Panc1 (cell line): ENCODE data around the gene AMER1. TPM values are rescaled to one million over a fixed set of nuclear protein-coding genes. Genes with fewer than 3 reads are reported as not detected.
A peak's percentile ranks its signal among the peaks of the same experiment; 100 is the strongest.

ENCODE experiments used
- ATAC-seq: fragments of 200-7000 bp; cut with Tn5 transposase; 2 replicates; pipeline ENCODE4 v1.9.1; 2020; ENCODE audit warnings: mild to moderate bottlenecking, moderate library complexity
- Bru-seq: library from RNA; stranded (reverse); fragments of 400-500 nt; gene quantifications from one replicate; lab custom pipeline; 2021; lab: Mats Ljungman, UMichigan
- BruChase-seq, 2 experiments: library from RNA; stranded (reverse); fragments of 400-500 nt; gene quantifications; one replicate each; lab custom pipeline; 2021; lab: Mats Ljungman, UMichigan
- BruUV-seq: library from RNA; stranded (reverse); fragments of 400-500 nt; replicated peaks from 2 replicates; lab custom pipeline; 2021; lab: Mats Ljungman, UMichigan
- CTCF ChIA-PET: fragments of 300-600 bp; sonication (Branson Sonifier 250); formaldehyde crosslinking; loops from one replicate; lab custom pipeline; 2022; ENCODE audit warnings: antibody characterized with exemption; lab: Charles Lee
- POLR2A ChIA-PET: fragments of 300-600 bp; sonication (Branson Sonifier 250); formaldehyde crosslinking; loops from one replicate; lab custom pipeline; 2022; ENCODE audit warnings: antibody characterized with exemption; lab: Charles Lee
- DNase-seq: peaks from one replicate; pipeline ENCODE4 v3.0.0-alpha.2; 2010; ENCODE audit warnings: low read depth, low spot score
- H3K27ac ChIP-seq: 2 replicates; pipeline ENCODE4 v1.5.1; 2011; ENCODE audit warnings: mild to moderate bottlenecking, low read length, inconsistent platforms
- H3K27me3 ChIP-seq: fragments of 200-500 bp; sonication (Bioruptor generic); 2 replicates; pipeline ENCODE4 v1.6.0; 2014; ENCODE audit warnings: low read length, inconsistent platforms; ENCODE audit not compliant: control insufficient read depth, insufficient read depth
- H3K36me3 ChIP-seq: fragments of 200-500 bp; sonication (Bioruptor generic); 2 replicates; pipeline ENCODE4 v1.5.1; 2014; ENCODE audit warnings: inconsistent platforms, mild to moderate bottlenecking, low read length, moderate library complexity; ENCODE audit not compliant: control insufficient read depth, insufficient read depth
- H3K4me1 ChIP-seq: 2 replicates; pipeline ENCODE4 v1.5.1; 2011; ENCODE audit warnings: inconsistent platforms, mild to moderate bottlenecking, low read length, moderate library complexity; ENCODE audit not compliant: control insufficient read depth, insufficient read depth
- H3K4me3 ChIP-seq, 2 experiments: 2 replicates each; pipeline ENCODE4 v1.5.1; 2011 to 2012; ENCODE audit warnings: low read depth in 2 of 2, low read length in 2 of 2, mild to moderate bottlenecking in 2 of 2, inconsistent platforms in 1 of 2, moderate library complexity in 1 of 2
- H3K9me3 ChIP-seq: fragments of 200-500 bp; sonication (Bioruptor generic); 2 replicates; pipeline ENCODE4 v1.5.1; 2014; ENCODE audit warnings: low read depth, mild to moderate bottlenecking, inconsistent platforms, low read length, moderate library complexity; ENCODE audit not compliant: control insufficient read depth, insufficient read depth
- POLR2AphosphoS5 ChIP-seq: IDR thresholded peaks from 2 replicates; pipeline ENCODE4 v1.6.1; 2012; ENCODE audit warnings: mild to moderate bottlenecking, low read depth, low read length, moderate library complexity
- SIN3A ChIP-seq: IDR thresholded peaks from 2 replicates; pipeline ENCODE4 v1.6.1; 2012; ENCODE audit warnings: low read depth, mild to moderate bottlenecking, low read length, moderate library complexity, borderline replicate concordance; ENCODE audit not compliant: insufficient read depth
- TCF7L2 ChIP-seq: IDR thresholded peaks from 2 replicates; pipeline ENCODE4 v1.6.1; 2011; ENCODE audit warnings: mild to moderate bottlenecking, low read depth, low read length, inconsistent platforms
- in situ Hi-C: cut with HindIII; loops from 2 replicates; pipeline ENCODE4 v1.10.0; 2016; ENCODE audit warnings: low sequenced_read_pairs, low pct_unique_long_range_greater_than_20kb
- intact Hi-C: fragments of 100-400 bp; cut with micrococcal nuclease; formaldehyde crosslinking; loops from one replicate; pipeline ENCODE4 v1.10.0; 2022; ENCODE audit not compliant: unreplicated experiment
- long read RNA-seq: library from polyadenylated mRNA; unstranded; transcript quantifications from one replicate; pipeline ENCODE4 v2.0.0, GENCODE V29; 2021; ENCODE audit not compliant: unreplicated experiment
- polyA plus RNA-seq: library from polyadenylated mRNA; unstranded; fragments of >200 nt; gene quantifications from one replicate; pipeline ENCODE4 v1.2.1, GENCODE V29; 2012; ENCODE audit warnings: missing spikeins; ENCODE audit not compliant: insufficient read length
- total RNA-seq: library from RNA; stranded (reverse); gene quantifications from one replicate; pipeline ENCODE4 v1.2.1, GENCODE V29; 2021; ENCODE audit not compliant: unreplicated experiment
- TF ChIP-seq, protein P1 (sequence below), 2 experiments: IDR thresholded peaks; 2 replicates each; pipeline ENCODE4 v1.6.1; 2011 to 2012; ENCODE audit warnings: low read depth in 2 of 2, control low read depth in 1 of 2, low read length in 1 of 2, mild to moderate bottlenecking in 1 of 2, moderate library complexity in 1 of 2; ENCODE audit not compliant: insufficient read depth in 1 of 2
- TF ChIP-seq, protein P2 (sequence below): fragments of 450-650 bp; IDR thresholded peaks from 2 replicates; pipeline ENCODE4 v1.5.1; 2017; ENCODE audit warnings: mild to moderate bottlenecking

AMER1 gene
- total RNA-seq (3.9 TPM), Bru-seq, nascent RNA (percentile 54 among the genes with signal in this experiment), BruChase-seq, experiment 1, labeled RNA remaining after a 2-hour chase (percentile 70 among the genes with signal in this experiment), BruChase-seq, experiment 2, labeled RNA remaining after a 6-hour chase (percentile 52 among the genes with signal in this experiment)
- polyA plus RNA-seq = 2.4 TPM
- long read RNA-seq = 0 reads

DNA sequence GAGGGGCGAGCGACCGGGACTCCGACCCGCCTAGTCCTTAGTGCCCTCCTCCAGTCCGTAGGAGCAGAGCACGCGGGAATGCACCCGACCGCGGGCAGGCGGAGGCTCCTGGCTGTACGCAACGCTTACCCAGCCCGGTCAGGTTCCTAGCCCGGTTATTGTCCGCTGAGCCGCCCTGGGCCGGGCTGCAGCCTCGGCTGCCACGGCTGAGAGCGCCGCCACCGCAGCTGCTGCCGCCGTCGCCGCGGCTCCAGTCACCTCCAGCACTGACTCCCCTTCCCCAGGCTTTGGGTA is at the start of gene AMER1:
TSS of gene AMER1 (minus strand) at position 268 of the 294 bp plus-strand sequence. CDS start 12,422 bp downstream, outside the sequence.
- Histone ChIP-seq H3K27me3 (no peaks in the 10 kb centered on the region), H3K9me3 (no peaks in the 10 kb centered on the region), H3K27ac (peak within 1 kb of the TSS; percentile 84), H3K36me3 (no peaks in the 10 kb centered on the region), H3K4me3 (peak within 1 kb of the TSS; percentile 62 to 73), H3K4me1 (peaks cover 6% of the 10 kb centered on the region; the same call in 1 of the 2 replicates)
- in situ Hi-C loops = no loop called here
- POLR2A ChIA-PET = no interaction called here
- DNase-seq (no peak), ATAC-seq (peak; percentile 74)
- BruUV-seq = no TSS peak
- CTCF ChIA-PET = no interaction called here
- intact Hi-C loops = loop anchor here (5.0 kb wide), 1 partner anchor 47 kb away; no protein-coding TSS in a partner anchor
- TF ChIP-seq, protein P1, sequence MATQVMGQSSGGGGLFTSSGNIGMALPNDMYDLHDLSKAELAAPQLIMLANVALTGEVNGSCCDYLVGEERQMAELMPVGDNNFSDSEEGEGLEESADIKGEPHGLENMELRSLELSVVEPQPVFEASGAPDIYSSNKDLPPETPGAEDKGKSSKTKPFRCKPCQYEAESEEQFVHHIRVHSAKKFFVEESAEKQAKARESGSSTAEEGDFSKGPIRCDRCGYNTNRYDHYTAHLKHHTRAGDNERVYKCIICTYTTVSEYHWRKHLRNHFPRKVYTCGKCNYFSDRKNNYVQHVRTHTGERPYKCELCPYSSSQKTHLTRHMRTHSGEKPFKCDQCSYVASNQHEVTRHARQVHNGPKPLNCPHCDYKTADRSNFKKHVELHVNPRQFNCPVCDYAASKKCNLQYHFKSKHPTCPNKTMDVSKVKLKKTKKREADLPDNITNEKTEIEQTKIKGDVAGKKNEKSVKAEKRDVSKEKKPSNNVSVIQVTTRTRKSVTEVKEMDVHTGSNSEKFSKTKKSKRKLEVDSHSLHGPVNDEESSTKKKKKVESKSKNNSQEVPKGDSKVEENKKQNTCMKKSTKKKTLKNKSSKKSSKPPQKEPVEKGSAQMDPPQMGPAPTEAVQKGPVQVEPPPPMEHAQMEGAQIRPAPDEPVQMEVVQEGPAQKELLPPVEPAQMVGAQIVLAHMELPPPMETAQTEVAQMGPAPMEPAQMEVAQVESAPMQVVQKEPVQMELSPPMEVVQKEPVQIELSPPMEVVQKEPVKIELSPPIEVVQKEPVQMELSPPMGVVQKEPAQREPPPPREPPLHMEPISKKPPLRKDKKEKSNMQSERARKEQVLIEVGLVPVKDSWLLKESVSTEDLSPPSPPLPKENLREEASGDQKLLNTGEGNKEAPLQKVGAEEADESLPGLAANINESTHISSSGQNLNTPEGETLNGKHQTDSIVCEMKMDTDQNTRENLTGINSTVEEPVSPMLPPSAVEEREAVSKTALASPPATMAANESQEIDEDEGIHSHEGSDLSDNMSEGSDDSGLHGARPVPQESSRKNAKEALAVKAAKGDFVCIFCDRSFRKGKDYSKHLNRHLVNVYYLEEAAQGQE (IDR thresholded peaks at IDR 0.05; ENCODE audit: insufficient read depth in 1 of 2, low read depth in 2 of 2, low read length in 1 of 2) = no peak
- TF ChIP-seq TCF7L2 (no peak), POLR2AphosphoS5 (no peak), SIN3A (no peak)
- TF ChIP-seq, protein P2, sequence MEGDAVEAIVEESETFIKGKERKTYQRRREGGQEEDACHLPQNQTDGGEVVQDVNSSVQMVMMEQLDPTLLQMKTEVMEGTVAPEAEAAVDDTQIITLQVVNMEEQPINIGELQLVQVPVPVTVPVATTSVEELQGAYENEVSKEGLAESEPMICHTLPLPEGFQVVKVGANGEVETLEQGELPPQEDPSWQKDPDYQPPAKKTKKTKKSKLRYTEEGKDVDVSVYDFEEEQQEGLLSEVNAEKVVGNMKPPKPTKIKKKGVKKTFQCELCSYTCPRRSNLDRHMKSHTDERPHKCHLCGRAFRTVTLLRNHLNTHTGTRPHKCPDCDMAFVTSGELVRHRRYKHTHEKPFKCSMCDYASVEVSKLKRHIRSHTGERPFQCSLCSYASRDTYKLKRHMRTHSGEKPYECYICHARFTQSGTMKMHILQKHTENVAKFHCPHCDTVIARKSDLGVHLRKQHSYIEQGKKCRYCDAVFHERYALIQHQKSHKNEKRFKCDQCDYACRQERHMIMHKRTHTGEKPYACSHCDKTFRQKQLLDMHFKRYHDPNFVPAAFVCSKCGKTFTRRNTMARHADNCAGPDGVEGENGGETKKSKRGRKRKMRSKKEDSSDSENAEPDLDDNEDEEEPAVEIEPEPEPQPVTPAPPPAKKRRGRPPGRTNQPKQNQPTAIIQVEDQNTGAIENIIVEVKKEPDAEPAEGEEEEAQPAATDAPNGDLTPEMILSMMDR = no peak

DNA sequence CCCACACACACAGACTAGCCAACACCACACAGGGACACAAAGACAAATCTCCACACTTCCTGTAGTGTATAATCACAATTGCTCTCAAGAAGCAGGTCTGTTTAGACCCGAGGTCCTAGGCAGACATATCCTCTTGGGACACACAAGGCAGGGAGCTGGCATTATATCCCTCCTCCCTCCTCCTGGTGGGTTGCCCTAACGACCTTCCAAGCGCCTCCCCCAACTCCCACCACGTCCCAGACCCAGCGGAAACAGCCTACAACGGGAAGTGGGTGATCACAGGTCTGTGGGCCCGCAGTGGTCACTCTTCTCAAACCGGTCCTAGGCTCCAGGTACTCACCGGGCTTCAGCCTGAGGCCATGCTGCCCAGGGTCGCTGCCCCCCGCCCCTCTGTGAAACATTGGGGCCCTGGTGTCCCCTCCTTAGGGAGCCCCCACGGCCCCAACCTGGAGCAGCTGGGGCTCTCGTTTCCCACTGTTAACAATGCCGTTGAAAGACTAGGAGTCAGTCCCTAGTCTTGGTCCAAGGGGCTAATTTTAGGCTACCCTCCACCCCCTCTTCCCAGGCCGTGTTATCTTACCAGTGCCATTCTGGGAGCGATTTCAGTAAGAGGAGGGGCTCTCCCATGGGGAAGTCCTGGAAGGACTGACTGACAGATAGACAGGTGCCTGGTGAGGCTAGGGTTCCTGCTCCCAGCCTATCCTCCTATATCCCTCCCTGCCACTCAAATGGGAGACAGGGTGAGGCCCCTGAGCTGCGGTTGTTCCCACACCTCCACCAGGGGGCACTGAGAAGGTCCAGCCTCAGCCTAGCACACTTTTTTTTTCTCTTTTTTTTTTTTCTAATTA is 24.8 kb upstream of the AMER1 start, which contains the start of gene ASB12:
TSS of gene ASB12 (minus strand) at position 485 of the 848 bp plus-strand sequence. CDS start 4,957 bp downstream, outside the sequence.
- Histone ChIP-seq H3K4me3 (no peak within 1 kb of the TSS), H3K27ac (no peak within 1 kb of the TSS), H3K36me3 (no peaks in the 10 kb centered on the region), H3K27me3 (no peaks in the 10 kb centered on the region), H3K9me3 (no peaks in the 10 kb centered on the region), H3K4me1 (no peaks in the 10 kb centered on the region)
- ATAC-seq (no peak), DNase-seq (no peak)
- no TSS peak for BruUV-seq
- intact Hi-C loops = no loop called here
- TF ChIP-seq SIN3A = no peak
- TF ChIP-seq POLR2AphosphoS5 = no peak
- TF ChIP-seq, protein P1 (IDR thresholded peaks at IDR 0.05; ENCODE audit: insufficient read depth in 1 of 2, low read depth in 2 of 2, low read length in 1 of 2) = no peak
- TF ChIP-seq, protein P2 = no peak
- TF ChIP-seq TCF7L2 = no peak
- POLR2A ChIA-PET = no interaction called here
- in situ Hi-C loops = no loop called here
- CTCF ChIA-PET = no interaction called here
